T-cell (primary cell): Measurements from ENCODE around the gene GDAP1L1. TPM values are rescaled to one million over a fixed set of nuclear protein-coding genes. Genes with fewer than 3 reads are reported as not detected.
"Not testable (repeated sequence)": the region's sequence is repeated elsewhere in the genome, so short reads cannot be mapped to it uniquely, and the experiment has no call there.

ENCODE experiments used
- ATAC-seq, 4 experiments: fragments of 200-7000 bp in 3 of 4; fragments of 150-1000 bp in 1 of 4; cut with Tn5 transposase; replicated peaks in 1 of 4; 1 replicate in 3 of 4; 2 replicates in 1 of 4; pipeline ENCODE4 v1.10.0; 2021; ENCODE audit warnings: moderate library complexity in 3 of 4, mild to moderate bottlenecking in 2 of 4, moderate number of reproducible peaks in 1 of 4
- CTCF ChIA-PET, 2 donors: fragments of 300-600 bp; sonication (Branson Sonifier 250); formaldehyde crosslinking; loops; one replicate each; lab custom pipeline; 2022; ENCODE audit warnings: antibody characterized with exemption in 2 of 2; lab: Charles Lee
- POLR2A ChIA-PET, 2 donors: fragments of 300-600 bp; sonication (Branson Sonifier 250); formaldehyde crosslinking; loops; one replicate each; lab custom pipeline; 2022; ENCODE audit warnings: antibody characterized with exemption in 2 of 2; lab: Charles Lee
- DNase-seq, 35 experiments: peaks; one replicate each; pipeline versions ENCODE4 v3.0.0 to v3.0.0-alpha.2; 2013 to 2023
- H3K27ac ChIP-seq: one replicate; pipeline ENCODE4 v1.5.1; 2013; ENCODE audit warnings: low read length
- H3K27me3 ChIP-seq, 2 experiments: replicated peaks in 1 of 2; 1 replicate in 1 of 2; 2 replicates in 1 of 2; pipeline versions ENCODE4 v1.6.1 to v1.7.0; 2013; ENCODE audit warnings: low read length in 1 of 2, mixed read lengths in 1 of 2; ENCODE audit not compliant: control insufficient read depth in 2 of 2, insufficient read depth in 2 of 2; ENCODE audit errors: extremely low read depth in 1 of 2
- H3K36me3 ChIP-seq, 2 donors: 1 replicate in 1 of 2; 2 replicates in 1 of 2; pipeline versions ENCODE4 v1.6.1 to v1.7.0; 2013; ENCODE audit warnings: low read length in 1 of 2; ENCODE audit not compliant: control insufficient read depth in 2 of 2, insufficient read depth in 1 of 2; ENCODE audit errors: extremely low read depth in 1 of 2
- H3K4me1 ChIP-seq, 2 experiments: 1 replicate in 1 of 2; 2 replicates in 1 of 2; pipeline versions ENCODE4 v1.6.1 to v1.7.0; 2013; ENCODE audit warnings: low read length in 2 of 2, mixed read lengths in 1 of 2; ENCODE audit not compliant: insufficient read depth in 2 of 2, control insufficient read depth in 1 of 2; ENCODE audit errors: extremely low read depth in 1 of 2
- H3K4me3 ChIP-seq, 2 donors: 1 replicate in 1 of 2; 2 replicates in 1 of 2; pipeline versions ENCODE4 v1.5.1 to v1.7.0; 2013; ENCODE audit warnings: mild to moderate bottlenecking in 2 of 2, low read length in 1 of 2, moderate library complexity in 1 of 2; ENCODE audit not compliant: control insufficient read depth in 1 of 2; ENCODE audit errors: extremely low read depth in 1 of 2
- H3K9me3 ChIP-seq: 2 replicates; pipeline ENCODE4 v1.7.0; 2013
- H3K27ac Mint-ChIP-seq, 2 donors: one replicate each; pipeline ENCODE4 v1.8.0; 2020 to 2021; ENCODE audit warnings: mild to moderate bottlenecking in 2 of 2, mixed read lengths in 2 of 2
- H3K27me3 Mint-ChIP-seq, 2 donors: one replicate each; pipeline ENCODE4 v1.8.0; 2021 to 2022; ENCODE audit warnings: mixed read lengths in 2 of 2
- H3K36me3 Mint-ChIP-seq: one replicate; pipeline ENCODE4 v1.8.0; 2021; ENCODE audit warnings: mixed read lengths
- H3K4me1 Mint-ChIP-seq, 3 donors: one replicate each; pipeline ENCODE4 v1.8.0; 2020 to 2022; ENCODE audit warnings: mixed read lengths in 3 of 3, mild to moderate bottlenecking in 1 of 3
- H3K4me3 Mint-ChIP-seq, 3 donors: one replicate each; pipeline ENCODE4 v1.8.0; 2020 to 2022; ENCODE audit warnings: mild to moderate bottlenecking in 3 of 3, mixed read lengths in 3 of 3, moderate library complexity in 3 of 3
- H3K9me3 Mint-ChIP-seq, 3 donors: one replicate each; pipeline ENCODE4 v1.8.0; 2020 to 2022; ENCODE audit warnings: mixed read lengths in 3 of 3
- WGBS: methylation state at CpG from one replicate; pipeline ENCODE4 v1.1.5; 2013; ENCODE audit warnings: missing lambda C conversion rate; ENCODE audit not compliant: insufficient coverage; 5-methylcytosine and 5-hydroxymethylcytosine counted together
- total RNA-seq, 35 experiments: library from RNA in 6 of 35; stranded (reverse) in 6 of 35; fragments of 120-200 nt in 1 of 35; gene quantifications; one replicate each; pipeline versions ENCODE4 v1.2.1 to v1.2.4 and lab custom pipeline; 2013 to 2026

GDAP1L1 gene
- total RNA-seq, 5 donors from 2014 or later (not counting 1 experiment from before 2014, with no cell fraction given): not detected

GRCh38 chr20:44231713-44232468 lies 15.2 kb upstream of the GDAP1L1 start:
- ChIA-PET POLR2A (no interaction called here), CTCF (no interaction called here)
- 82% methylated on average over 7 of the region's 10 CpGs for WGBS
- Mint-ChIP-seq H3K9me3 (no peaks in the 10 kb centered on the region), H3K36me3 (no peaks in the 10 kb centered on the region), H3K27me3 (no peaks in the 10 kb centered on the region), H3K27ac (no peak overlapping the region), H3K4me1 (peaks cover 6% of the 10 kb centered on the region in 3 donors), H3K4me3 (no peak overlapping the region)
- H3K4me3 ChIP-seq: no peak overlapping the region
- H3K9me3 ChIP-seq: no peaks in the 10 kb centered on the region
- no peak for DNase-seq
- no peak overlapping the region for H3K27ac ChIP-seq
- ATAC-seq: no peak
- peaks cover 0 to 8% of the 10 kb centered on the region in 2 experiments for H3K4me1 ChIP-seq
- no peaks in the 10 kb centered on the region for H3K36me3 ChIP-seq
- H3K27me3 ChIP-seq: no peaks in the 10 kb centered on the region

DNA sequence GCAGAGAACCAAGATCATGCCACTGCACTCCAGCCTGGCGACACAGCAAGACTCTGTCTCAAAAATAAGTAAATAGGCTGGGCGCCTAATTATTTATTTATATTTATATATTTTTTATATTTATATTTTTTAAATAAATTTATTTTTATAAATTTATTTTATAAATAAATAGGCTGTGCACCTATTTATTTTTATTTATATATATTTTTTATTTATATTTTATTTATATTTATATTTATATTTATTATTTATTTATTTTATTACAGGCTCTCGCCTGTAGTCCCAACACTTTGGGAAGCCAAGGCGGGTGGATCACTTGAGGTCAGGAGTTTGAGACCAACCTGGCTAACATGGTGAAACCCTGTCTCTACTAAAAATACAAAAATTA lies 14.6 kb upstream of the GDAP1L1 start:
- H3K27ac ChIP-seq, H3K27me3 ChIP-seq, H3K4me3 Mint-ChIP-seq, H3K4me3 ChIP-seq, H3K36me3 Mint-ChIP-seq, H3K27ac Mint-ChIP-seq, DNase-seq, H3K4me1 ChIP-seq, H3K9me3 ChIP-seq, H3K27me3 Mint-ChIP-seq, H3K4me1 Mint-ChIP-seq, H3K9me3 Mint-ChIP-seq, POLR2A ChIA-PET, ATAC-seq, H3K36me3 ChIP-seq, CTCF ChIA-PET: not testable (repeated sequence)
- WGBS: no CpG with 5 or more reads among the region's 4 CpGs

GRCh38 chr20:44233436-44234016 lies 13.6 kb upstream of the GDAP1L1 start:
- 100% methylated on average over 1 of the region's 6 CpGs for WGBS
- H3K27me3 Mint-ChIP-seq: no peaks in the 10 kb centered on the region
- peaks cover 6% of the 10 kb centered on the region in 3 donors for H3K4me1 Mint-ChIP-seq
- no peak overlapping the region for H3K4me3 ChIP-seq
- DNase-seq (no peak), ATAC-seq (no peak)
- no peak overlapping the region for H3K4me3 Mint-ChIP-seq
- ChIA-PET CTCF (no interaction called here), POLR2A (interaction anchor here in 1 of 2 donors (0.9 kb wide), 1 partner anchor 15 kb away, joined by 3 read pairs; no protein-coding TSS in a partner anchor)
- H3K27me3 ChIP-seq: no peaks in the 10 kb centered on the region
- peaks cover 0 to 8% of the 10 kb centered on the region in 2 experiments for H3K4me1 ChIP-seq
- H3K9me3 Mint-ChIP-seq: no peaks in the 10 kb centered on the region
- no peaks in the 10 kb centered on the region for H3K36me3 Mint-ChIP-seq
- H3K27ac Mint-ChIP-seq: no peak overlapping the region
- H3K9me3 ChIP-seq: no peaks in the 10 kb centered on the region
- H3K36me3 ChIP-seq: no peaks in the 10 kb centered on the region
- no peak overlapping the region for H3K27ac ChIP-seq

- DNase-seq (no peak), ATAC-seq (no peak)
- WGBS: 89% methylated on average over 11 of the region's 14 CpGs
- Histone ChIP-seq H3K9me3 (no peaks in the 10 kb centered on the region), H3K4me3 (no peak overlapping the region), H3K27ac (no peak overlapping the region), H3K27me3 (no peaks in the 10 kb centered on the region), H3K36me3 (no peaks in the 10 kb centered on the region), H3K4me1 (peaks cover 0 to 8% of the 10 kb centered on the region in 2 experiments)
- ChIA-PET POLR2A (interaction anchor here (0.7 kb wide), 2 partner anchors 259 to 593 kb away, joined by 3 to 4 read pairs; no protein-coding TSS in a partner anchor), CTCF (interaction anchor here (0.5 to 0.7 kb wide), 2 partner anchors 735 to 833 kb away, joined by 3 read pairs; no protein-coding TSS in a partner anchor)
- peaks cover 6% of the 10 kb centered on the region in 3 donors for H3K4me1 Mint-ChIP-seq
- H3K9me3 Mint-ChIP-seq: no peaks in the 10 kb centered on the region
- no peaks in the 10 kb centered on the region for H3K27me3 Mint-ChIP-seq
- H3K36me3 Mint-ChIP-seq: peaks cover 5% of the 10 kb centered on the region
- no peak overlapping the region for H3K27ac Mint-ChIP-seq
- H3K4me3 Mint-ChIP-seq: no peak overlapping the region
These were observed 12.4 kb upstream of the GDAP1L1 start for GRCh38 chr20:44234566-44235317.

GRCh38 chr20:44235702-44236101 lies 11.4 kb upstream of the GDAP1L1 start:
- H3K27me3 ChIP-seq: no peaks in the 10 kb centered on the region
- ChIA-PET CTCF (interaction anchor here in 1 of 2 donors (0.6 kb wide), 1 partner anchor 31 kb away, joined by 4 read pairs; no protein-coding TSS in a partner anchor), POLR2A (interaction anchor here (0.7 kb wide), 2 partner anchors 258 to 592 kb away, joined by 3 to 4 read pairs; no protein-coding TSS in a partner anchor)
- H3K36me3 Mint-ChIP-seq: peaks cover 5% of the 10 kb centered on the region
- peaks cover 0 to 8% of the 10 kb centered on the region in 2 experiments for H3K4me1 ChIP-seq
- peaks cover 6% of the 10 kb centered on the region in 3 donors for H3K4me1 Mint-ChIP-seq
- H3K4me3 Mint-ChIP-seq: no peak overlapping the region
- no peaks in the 10 kb centered on the region for H3K27me3 Mint-ChIP-seq
- no peak overlapping the region for H3K4me3 ChIP-seq
- H3K27ac ChIP-seq: no peak overlapping the region
- DNase-seq: no peak
- H3K9me3 Mint-ChIP-seq: no peaks in the 10 kb centered on the region
- H3K27ac Mint-ChIP-seq: no peak overlapping the region
- no peaks in the 10 kb centered on the region for H3K9me3 ChIP-seq
- 100% methylated on average over 2 of the region's 2 CpGs for WGBS
- ATAC-seq: no peak
- H3K36me3 ChIP-seq: no peaks in the 10 kb centered on the region

GRCh38 chr20:44236840-44237239 lies 10.3 kb upstream of the GDAP1L1 start:
- WGBS: no CpG with 5 or more reads among the region's 2 CpGs

More at GRCh38 chr20:44236840-44237239, 10.3 kb upstream of the GDAP1L1 start:
- POLR2A ChIA-PET, H3K4me1 Mint-ChIP-seq, H3K4me3 ChIP-seq, H3K4me1 ChIP-seq, H3K27ac Mint-ChIP-seq, H3K27me3 Mint-ChIP-seq, H3K4me3 Mint-ChIP-seq, H3K27me3 ChIP-seq, H3K9me3 ChIP-seq, DNase-seq, ATAC-seq, H3K27ac ChIP-seq, H3K36me3 ChIP-seq, H3K9me3 Mint-ChIP-seq, H3K36me3 Mint-ChIP-seq: not testable (repeated sequence)
- CTCF ChIA-PET: interaction anchor here in 1 of 2 donors (0.6 kb wide), 1 partner anchor 178 kb away, joined by 3 read pairs; no protein-coding TSS in a partner anchor
